ENCODE measurements around the gene ERC2.

- TF ChIP-seq GATA2 (IDR thresholded peaks at IDR 0.05; ENCODE audit: low read depth, low read length) (no peak), GATA3 (IDR thresholded peaks at IDR 0.05; ENCODE audit: low read depth, low read length) (no peak)
These were observed 374.1 kb downstream of the ERC2 start for GRCh38 chr3:56094170-56094569.

Data from SH-SY5Y (cell line).